HTERT RPE-1 (cell line): ENCODE results near the gene TSPYL1.
"Not testable (repeated sequence)": the region's sequence is repeated elsewhere in the genome, so short reads cannot be mapped to it uniquely, and the experiment has no call there.

Experiments
- in situ Hi-C: fragments of 300-500 bp; cut with MboI; formaldehyde crosslinking; loops from 4 replicates; pipeline ENCODE4 v1.14.3; 2020; ENCODE audit warnings: low sequenced_read_pairs

TSPYL1 gene

DNA sequence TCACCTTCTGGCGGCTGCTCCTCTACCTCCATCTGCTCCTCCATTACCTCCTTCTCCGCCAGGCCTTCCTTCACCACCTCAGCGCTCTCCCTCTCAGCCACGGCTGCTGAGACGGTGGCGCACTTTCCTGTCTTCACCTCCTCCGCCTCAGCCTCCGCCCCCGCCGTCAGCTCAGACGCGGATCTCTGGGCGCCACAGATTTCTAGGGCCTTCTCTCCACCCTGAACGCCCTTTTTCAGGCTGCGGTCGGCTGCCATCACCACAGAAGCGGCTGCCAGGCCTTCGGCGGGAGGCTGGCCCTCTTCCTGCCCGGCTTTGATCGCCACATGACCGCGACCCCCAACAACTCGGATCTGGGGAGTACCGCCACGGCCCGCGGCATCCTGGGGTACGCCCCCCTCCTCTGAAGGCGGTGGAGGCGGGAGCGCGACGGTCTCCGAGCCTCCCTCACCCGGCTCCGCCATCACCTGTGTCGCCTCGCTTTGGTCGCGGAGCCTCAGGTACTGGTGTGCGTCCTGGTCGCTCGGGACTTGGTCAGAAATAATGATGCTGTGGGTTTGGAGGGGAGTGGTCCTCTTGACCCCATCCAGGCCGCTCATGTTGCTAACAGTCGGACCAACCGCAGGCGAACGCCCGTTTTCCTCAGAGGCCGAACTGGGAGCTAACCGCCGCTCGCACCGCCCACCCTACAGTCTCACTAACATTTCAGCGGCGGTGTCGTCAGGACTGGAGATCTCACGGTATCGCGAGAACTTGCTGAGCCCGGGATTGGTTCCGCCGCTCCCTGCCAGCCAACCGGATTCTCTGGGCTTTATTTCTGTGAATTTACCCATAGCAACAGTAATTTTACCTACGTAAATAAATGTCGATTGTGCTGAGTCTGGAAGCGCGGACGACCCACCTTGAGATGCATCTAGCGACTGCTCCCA lies at the start of gene TSPYL1:
Gene TSPYL1 (minus strand): TSS at position 699 of the 929 bp plus-strand sequence. CDS start 100 bp downstream, at position 599.
- in situ Hi-C loops, result no loop called here

DNA sequence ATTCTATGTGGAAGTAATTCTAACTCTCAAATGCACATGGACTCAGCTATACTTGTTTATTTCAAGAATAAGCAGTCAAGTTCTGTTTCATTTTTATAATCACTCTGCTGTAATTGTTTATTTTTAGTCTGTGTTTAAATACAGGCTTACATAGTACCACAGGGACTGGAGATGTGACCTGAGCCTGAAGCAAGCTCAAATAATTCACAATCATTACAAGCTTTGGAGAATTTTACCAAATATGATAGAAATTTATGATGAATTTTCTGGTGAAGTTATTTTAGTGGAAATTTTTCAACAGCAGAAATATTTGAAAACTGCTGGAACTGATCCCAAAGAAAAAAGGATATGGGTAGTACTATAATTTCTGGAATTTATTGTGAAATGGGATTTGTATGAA lies 49.4 kb upstream of the TSPYL1 start:
- in situ Hi-C loops, result no loop called here

DNA sequence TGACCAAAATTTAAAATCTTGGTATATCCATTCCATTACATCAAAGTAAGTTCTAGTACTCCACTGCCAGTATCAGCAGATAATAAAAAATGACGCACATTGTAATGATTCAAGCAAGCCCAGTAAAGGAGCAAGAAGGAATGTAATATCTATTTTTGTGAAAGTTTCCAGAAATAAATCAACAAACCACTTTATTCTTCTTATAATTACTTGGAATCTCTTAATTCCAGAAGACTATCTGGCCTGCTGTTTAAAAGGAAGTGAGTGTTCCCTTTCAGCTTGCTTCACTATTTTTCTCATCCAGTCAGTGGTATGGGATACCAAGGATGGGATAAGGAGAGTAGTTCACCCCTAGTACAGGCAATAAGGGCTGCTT lies 48.8 kb upstream of the TSPYL1 start:
- in situ Hi-C loops, result no loop called here

DNA sequence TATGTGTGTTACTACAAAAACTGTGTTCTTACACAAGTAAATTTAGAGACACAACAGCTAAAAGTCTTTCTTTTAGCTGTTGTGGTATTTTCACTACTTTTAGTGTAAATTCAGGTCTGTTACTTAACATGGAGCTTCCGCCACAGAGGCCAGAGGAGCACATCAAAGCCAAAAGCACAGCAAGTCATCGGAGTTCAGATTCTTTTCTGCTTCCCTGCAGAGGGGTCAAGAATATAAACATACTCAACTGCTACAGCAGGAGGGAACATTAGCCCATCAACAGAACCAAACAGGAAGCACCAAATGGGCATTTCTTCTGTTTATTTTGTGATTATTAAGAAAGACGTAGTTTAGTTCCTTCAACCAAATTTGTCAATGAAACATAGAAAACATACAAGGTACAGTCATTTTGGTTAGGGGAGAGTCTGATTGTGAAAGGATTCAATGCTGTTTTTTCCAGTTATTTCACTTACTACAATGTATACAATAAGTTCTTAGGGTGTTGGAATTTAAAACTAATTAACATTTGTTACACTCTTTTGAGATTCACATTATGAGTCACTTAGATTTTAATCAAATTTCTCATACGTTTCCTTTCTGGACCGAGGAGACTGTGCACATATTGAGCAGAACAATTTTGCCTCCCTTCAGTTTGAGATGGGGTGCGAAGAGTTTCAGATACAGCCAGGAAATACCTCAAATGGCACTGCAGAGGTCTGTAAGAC lies 48.2 kb upstream of the TSPYL1 start:
- in situ Hi-C loops, result no loop called here

DNA sequence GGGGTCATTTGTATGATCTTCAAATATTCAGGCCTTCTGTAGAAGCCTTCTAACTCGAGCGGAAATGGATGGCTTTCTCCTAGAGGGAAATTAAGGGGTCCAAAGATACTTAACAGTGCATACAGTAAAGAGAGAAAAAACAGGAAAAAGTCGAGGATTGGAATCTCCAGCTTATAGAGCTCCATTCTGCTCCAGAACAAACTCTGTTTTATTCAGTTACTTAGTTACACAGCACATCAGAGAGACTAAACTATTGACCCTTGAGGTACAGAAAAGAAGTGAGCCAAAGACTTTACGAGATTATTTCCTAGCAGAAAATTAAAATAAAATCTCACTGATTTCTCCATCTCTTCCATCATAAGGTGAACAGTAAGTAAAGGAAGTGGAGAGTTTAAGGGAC lies 47.3 kb upstream of the TSPYL1 start:
- in situ Hi-C loops, result no loop called here

DNA sequence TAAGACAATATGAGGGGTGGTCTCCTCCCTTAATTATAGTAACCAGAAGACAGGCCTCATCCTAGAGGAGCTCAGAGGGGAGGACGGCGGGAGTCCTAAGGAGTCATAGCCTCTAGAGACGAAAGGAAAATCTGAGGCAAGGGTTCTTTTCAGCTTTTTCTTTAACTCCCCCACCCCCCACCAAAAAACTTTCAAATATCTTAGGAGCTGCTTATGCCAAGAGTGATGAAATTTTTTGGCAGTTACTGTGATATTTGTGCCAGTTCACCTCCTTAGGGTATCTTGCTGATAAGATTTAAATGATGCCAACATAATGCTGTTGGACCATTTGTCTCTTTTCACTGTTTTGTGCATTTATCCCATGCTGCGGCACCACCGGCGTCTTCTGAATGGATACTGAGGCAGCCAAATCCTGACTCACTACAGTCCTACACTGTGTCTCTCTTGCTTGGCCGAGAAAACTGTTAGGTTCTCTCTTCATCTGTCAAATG lies 46.5 kb upstream of the TSPYL1 start:
- in situ Hi-C loops, result no loop called here

DNA sequence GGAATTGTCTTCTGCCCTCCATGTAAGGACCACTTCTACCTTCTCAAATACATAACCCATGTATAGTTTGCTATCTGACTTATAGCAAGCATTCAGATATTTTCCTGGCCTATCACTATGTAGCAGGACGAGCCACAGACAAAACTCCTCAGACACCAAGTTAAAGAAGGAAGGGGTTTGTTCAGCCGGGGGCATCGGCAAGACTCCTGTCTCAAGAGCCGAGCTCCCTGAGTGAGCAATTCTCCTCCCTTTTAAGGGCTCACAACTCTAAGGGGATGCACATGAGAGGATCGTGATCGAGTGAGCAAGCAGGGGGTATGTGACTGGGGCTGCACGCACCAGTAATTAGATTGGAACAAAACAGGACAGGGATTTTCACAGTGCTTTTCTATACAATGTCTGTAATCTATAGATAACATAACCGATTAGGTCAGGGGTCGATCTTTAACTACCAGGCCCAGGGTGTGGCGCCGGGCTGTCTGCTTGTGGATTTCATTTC lies 46.0 kb upstream of the TSPYL1 start:
- in situ Hi-C loops, result not testable (repeated sequence)

DNA sequence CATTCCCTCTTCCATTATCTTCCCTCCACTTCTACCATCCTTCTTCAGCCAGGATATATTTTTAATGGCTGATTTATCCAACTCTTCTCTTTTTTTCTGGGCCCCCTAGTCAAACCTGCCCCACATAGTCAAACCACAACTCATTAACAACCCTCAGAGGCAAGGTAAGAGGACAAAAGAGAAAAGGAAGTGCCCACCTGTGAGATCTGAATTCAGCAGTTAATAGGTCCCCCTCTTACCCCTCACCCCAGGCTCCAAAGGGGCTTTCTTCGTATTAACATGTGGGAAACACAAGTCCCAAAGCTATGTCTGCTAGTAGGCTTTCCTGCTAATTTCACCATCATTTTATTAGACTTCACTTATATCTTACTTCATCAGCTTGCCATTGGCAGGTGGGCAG lies 44.1 kb upstream of the TSPYL1 start:
- in situ Hi-C loops, result no loop called here

DNA sequence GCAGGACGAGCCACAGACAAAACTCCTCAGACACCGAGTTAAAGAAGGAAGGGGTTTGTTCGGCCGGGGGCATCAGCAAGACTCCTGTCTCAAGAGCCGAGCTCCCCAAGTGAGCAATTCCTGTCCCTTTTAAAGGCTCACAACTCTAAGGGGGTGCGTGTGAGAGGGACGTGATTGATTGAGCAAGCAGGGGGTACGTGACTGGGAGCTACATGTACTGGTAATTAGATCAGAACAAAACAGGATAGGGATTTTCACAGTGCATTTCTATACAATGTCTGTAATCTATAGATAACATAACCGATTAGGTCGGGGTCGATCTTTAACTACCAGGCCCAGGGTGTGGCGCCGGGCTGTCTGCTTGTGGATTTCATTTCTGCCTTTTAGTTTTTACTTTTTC lies 42.2 kb upstream of the TSPYL1 start:
- in situ Hi-C loops, result not testable (repeated sequence)

DNA sequence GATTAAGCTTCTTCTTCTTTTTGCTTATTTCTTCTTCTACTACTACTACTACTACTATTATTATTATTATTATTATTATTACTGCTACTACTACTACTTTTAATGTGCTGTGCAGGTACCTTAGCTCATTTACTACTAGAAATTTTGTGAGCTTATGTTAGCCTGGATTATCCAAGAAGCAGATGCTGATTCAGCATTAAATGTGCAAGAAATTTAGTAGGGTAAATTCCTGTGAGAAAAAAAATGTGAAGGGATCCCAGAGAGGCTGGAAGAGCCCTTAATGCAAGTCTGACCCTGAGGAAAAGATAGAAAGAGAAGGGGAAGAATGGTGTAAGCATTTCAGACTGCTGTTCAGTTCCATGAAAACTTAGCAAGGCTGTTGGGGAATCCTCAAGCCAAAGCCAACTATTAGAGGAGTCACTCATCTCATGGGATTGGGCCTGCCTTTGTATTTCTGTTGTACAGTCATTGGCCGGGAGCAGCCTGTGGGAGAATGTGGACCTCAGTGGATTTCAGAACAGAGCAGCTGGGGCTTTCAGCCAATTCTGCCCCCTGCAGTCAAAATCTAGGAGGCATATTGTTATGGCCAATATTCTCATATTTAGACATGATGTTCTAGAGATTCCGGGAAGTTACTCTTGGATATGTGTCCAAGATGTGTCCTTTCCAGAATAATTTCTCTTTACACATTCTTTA lies 37.2 kb upstream of the TSPYL1 start:
- in situ Hi-C loops, result no loop called here

DNA sequence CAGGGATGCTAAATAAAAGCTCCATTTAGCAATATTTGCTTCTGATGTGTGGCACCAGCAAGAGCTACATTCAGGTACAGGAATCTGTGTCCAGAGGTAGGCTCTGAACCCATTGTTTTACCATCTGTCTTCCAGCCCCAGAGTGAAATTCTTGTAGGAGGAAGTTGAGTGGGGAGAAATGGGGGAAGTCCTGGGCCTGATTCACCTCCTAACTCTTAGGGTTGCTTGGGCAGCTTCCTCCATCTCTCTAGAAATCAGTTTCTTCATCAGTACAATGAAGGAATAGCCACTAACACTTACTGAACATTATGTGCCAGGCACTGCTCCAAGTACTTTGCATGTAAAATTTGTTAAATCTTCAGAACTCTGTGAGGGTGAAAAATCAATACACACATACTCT lies 35.1 kb upstream of the TSPYL1 start:
- in situ Hi-C loops, result no loop called here

DNA sequence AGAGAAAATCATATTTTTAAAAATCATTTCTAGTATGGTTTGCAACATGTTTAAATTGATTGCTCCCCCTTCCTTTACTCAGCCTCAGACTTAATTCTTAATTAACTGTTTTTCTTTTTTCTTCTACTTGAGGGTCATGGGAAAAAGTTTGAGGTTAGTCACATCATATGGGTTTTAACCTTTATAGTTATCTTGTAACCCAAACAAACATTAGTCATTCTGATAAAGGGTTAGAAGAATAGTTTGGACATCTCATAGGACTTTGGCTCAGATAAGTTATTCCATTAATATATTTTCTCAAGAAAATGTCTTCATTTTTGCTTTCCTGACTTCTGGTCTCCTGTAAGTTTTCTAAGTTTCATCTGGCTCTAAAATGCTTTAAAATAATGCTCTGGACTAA lies 34.5 kb upstream of the TSPYL1 start:
- in situ Hi-C loops, result no loop called here

DNA sequence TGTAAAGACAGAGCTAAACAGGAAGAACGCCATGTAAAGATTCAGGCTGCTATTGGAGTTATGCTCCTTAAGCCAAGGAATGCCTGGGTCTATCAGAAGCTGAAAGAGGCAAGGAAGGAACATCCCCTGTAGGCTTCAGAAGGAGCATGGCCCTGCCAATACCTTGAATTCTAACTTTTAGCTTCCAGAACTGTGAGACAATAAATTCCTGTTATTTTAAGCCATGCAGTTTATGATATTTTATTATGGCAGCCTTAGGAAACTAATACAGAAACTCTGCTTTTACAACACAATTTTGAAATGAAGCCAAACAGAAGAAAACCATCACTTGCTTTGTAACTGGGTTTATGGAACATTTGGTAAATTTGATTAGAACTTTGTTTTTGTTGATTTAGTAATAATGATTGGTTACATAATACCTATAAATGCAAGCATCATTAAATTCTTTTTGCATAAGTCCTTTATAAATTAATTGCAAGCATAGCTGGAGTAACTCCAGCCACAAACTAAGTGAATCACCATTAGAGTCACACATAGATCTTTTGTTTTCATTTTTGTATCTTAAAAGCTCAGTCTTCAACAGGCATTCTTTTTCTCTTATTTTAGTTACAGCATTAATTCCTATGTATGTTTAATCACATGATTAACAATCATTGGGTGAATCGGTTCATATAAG lies 33.5 kb upstream of the TSPYL1 start:
- in situ Hi-C loops, result no loop called here

DNA sequence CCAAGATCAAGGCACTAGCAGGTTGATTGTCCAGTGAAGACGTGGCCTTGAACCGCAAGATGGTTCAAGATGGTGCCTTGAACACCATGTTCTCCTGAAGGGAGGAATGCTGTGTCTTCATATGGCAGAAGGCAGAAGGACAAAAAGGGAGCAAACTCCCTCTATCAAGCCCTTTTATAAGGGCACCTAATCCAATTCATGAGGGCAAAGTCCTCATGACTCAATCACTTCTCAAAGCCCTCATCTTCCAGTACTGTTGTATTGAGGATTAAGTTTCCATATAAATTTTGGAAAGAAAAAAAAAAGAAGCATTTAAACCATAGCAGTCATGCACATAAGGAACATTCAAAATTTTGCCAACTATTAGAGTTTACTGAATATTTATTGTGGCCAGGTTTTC lies 29.9 kb upstream of the TSPYL1 start:
- in situ Hi-C loops, result no loop called here

DNA sequence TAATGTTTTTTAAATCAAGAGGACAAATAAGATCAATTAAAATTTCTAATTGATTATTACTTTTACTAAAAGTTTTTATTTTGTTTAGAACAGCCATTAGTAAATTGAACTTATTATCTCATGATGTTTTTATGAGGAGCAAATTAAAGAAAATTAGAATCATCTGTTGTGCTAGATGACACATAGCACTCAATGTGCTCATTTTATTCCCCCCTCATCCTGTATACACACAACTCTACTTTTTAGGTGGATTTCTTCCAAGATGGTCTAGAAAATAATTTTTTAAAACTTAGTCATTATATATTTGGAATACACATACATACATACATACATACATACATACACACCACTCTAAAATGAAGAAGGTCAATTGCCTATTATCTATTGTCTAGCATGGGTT lies 29.3 kb upstream of the TSPYL1 start:
- in situ Hi-C loops, result no loop called here

DNA sequence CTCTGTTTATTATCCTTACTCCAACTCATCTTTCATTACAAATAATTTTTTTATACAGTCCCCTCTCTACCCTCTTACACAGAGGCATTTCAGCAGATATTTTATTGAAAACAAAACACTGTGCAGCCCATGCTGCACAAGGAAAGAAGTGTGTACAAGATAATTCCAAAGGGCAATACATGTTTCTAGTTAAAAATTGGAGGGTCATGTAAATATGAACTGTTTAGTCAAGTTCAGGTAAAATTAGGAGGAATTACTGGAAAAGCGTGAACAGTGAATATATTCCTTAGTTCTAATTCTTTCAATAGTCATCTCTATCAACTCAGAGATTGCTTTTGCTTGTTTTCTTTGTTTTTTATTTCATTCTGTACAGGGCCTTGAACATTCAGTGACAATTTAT lies 27.9 kb upstream of the TSPYL1 start:
- in situ Hi-C loops, result no loop called here

DNA sequence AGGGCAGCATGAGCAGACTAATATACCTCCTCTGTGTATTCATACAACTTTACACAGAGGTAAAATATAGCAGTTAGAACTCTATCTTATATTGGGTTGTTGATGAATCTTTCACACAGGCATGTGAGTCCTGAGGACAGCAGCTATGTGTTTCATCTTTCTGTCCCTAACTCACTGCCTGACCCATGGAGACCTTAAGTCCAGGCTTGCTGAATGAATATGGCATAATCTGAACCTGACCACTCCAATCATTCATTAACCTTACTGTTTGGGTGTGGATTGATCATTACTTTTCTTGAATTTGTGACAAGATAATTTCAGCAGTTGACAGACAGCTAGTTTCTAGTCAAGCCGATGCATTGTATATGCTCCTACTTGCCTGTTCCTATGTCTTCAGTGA lies 27.3 kb upstream of the TSPYL1 start:
- in situ Hi-C loops, result no loop called here

DNA sequence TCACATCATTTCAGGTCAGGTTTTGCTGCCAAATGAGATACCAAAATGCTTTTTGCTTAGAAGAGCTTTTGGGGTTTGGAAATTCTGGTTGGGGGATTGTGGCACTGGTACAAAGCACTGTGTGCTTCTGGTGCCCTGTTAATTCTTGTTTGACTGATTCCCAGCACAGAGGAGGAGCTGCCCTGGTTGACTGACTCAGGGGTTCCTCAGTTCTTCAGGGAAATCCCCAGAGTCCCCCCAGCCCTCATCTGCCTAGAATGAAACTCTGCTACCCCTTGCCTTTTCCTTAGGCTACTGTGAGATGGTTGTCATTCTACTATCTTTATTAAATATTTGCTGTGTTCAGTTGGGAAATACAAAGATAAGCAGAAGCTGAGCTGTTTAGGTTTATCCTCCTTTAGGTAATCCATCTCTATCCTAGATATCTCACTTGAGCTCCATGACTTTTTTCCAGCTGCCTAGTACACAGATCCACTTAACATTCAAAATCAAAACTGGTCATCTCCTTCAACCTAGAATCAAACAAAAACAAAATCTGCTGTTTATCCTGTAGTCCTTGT lies 24.9 kb upstream of the TSPYL1 start:
- in situ Hi-C loops, result no loop called here

DNA sequence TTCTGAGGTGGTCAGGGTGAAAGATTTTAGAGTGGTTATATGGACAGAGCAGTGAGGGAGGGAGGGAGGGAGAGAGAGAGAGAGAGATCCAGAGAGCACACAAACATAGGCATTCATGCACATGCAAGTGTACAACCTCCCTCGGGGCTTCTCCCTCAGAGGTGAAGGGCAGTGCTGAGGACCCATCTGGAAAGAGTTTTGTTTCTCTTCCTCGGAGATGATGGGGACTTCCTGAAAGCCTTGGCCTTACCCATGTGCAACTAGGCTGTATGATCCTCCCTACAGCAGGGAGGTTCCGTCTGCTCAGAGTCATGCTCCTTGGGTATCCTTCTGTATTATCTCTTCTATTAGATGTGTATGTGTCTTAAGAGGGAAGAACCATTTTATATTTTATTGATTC lies 21.4 kb upstream of the TSPYL1 start:
- in situ Hi-C loops, result no loop called here

DNA sequence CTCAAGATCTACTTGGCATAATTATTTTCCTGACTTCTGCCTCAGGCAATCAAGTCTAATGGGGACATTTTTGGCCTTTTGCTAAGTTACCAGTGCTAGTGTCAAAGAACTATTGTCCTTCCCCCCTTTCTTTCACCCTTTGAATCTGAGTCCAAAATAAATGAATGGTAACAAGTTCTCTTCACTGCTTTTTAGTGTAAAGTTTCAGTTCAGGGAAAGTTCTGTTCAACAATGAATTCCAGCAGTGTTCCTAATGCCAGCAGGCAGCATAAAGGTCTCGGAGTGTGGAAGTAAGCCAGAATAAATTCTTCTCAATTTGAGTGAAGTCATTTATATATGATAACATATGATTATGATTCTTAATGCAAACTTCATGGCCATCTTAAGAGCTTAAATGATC lies 20.8 kb upstream of the TSPYL1 start:
- in situ Hi-C loops, result no loop called here
